ENCODE measurements around the gene ROMO1.
"Not testable (repeated sequence)": the region's sequence is repeated elsewhere in the genome, so short reads cannot be mapped to it uniquely, and the experiment has no call there.

ROMO1 gene

DNA sequence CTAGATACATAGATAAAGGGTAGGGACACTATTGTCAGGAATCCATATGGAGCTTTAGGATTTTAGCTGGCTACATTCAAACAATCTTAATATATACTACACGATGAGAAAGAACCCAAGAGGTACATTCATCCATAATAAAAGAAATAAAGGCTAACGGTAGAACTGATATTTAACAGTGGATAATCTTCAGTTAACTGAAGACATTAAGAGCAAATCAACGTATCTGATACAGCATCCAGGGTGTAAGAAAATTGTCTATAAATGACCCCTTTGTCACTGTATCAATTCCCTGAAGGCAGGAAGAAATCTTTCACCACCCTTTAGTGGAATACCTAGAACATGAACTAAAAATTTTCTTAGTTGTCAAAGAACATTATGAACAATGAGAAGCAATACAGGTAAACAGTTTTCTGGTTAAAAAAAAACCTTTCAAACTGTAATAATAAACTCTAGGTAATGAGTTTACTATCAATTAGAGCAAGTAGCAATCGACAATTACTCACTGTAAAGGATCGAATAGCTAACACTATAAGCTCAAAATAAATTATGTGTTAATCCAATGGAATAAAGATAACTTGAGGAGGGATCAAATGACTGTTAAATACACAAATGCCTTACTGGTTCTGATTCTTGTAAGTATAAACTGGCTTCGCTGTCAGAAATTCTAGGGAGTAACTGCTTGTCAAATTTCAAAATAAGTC lies 11.8 kb downstream of the ROMO1 start:
- DNase-seq (ENCODE audit: low read depth): no peak
- TF ChIP-seq, protein P1, sequence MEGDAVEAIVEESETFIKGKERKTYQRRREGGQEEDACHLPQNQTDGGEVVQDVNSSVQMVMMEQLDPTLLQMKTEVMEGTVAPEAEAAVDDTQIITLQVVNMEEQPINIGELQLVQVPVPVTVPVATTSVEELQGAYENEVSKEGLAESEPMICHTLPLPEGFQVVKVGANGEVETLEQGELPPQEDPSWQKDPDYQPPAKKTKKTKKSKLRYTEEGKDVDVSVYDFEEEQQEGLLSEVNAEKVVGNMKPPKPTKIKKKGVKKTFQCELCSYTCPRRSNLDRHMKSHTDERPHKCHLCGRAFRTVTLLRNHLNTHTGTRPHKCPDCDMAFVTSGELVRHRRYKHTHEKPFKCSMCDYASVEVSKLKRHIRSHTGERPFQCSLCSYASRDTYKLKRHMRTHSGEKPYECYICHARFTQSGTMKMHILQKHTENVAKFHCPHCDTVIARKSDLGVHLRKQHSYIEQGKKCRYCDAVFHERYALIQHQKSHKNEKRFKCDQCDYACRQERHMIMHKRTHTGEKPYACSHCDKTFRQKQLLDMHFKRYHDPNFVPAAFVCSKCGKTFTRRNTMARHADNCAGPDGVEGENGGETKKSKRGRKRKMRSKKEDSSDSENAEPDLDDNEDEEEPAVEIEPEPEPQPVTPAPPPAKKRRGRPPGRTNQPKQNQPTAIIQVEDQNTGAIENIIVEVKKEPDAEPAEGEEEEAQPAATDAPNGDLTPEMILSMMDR (conservative IDR thresholded peaks at IDR 0.05; ENCODE audit: low read depth, low read length): no peak
- no peak overlapping the region for H3K4me3 ChIP-seq (ENCODE audit: low read length)

DNA sequence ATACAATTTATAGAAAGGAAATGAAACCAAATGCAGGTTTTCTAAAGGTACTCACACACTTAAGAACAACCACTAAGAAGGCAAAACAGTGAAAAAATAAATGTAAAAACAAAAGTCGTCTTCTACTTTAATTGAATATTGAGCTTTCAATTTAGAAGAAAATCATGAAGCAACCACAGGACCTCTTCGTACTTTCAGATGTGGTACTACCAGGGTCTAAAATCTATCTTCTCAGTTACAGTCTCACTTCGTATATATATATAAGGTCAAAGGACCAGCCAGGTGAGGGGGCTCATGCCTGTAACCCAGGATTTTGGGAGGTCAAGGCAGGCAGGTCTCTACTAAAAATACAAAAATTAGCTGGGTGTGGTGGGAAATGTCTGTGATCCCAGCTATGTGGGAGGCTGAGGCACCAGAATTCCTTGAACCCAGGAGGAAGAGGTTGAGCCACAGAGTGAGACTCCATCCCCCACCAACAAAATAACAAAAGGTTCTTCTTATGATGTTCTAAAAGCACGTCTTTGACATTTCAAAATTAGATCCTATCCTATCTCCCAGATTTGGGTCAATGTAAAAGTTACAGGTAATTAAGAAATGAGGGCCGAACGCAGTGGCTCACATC lies 12.5 kb downstream of the ROMO1 start:
- DNase-seq (ENCODE audit: low read depth): no peak
- TF ChIP-seq, protein P1 (conservative IDR thresholded peaks at IDR 0.05; ENCODE audit: low read depth, low read length): no peak
- H3K4me3 ChIP-seq (ENCODE audit: low read length): no peak overlapping the region

DNA sequence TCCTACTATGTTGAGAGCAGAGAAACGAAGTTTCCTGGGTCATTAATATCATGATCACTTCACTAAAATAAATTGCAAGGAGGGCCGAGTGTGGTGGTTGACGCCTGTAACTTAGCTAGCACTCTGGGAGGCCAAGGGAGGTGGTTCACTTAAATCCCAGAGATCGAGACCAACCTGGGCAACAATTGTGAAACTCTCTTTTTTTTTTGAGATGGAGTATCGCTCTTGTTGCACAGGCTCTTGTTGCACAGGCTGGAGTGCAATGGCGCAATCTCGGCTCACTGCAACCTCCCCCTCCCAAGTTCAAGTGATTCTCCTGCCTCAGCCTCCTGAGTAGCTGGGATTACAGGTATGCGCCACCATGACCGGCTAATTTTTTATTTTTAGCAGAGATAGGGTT lies 13.9 kb downstream of the ROMO1 start:
- H3K4me3 ChIP-seq (ENCODE audit: low read length); DNase-seq (ENCODE audit: low read depth): not testable (repeated sequence)

DNA sequence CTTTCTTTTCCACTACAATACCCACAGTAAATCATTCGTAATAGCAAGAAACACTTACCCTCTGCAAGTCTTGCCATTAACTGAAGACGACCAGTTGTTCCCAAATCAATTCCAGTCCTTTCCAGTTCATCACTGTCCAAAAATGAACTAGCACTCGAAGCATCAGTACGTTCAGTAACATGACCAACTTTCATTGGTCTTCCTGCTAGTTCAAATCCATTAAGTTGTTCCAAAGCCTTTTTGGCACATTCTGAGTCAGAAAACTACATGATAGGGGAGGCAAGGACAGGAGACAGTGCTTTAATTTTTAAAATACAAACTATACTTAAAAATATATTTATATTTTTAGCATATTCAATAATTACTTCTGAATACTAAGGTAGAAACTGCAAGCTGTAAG lies 14.9 kb downstream of the ROMO1 start:
- TF ChIP-seq, protein P1 (conservative IDR thresholded peaks at IDR 0.05; ENCODE audit: low read depth, low read length): no peak
- no peak overlapping the region for H3K4me3 ChIP-seq (ENCODE audit: low read length)
- DNase-seq (ENCODE audit: low read depth): no peak

DNA sequence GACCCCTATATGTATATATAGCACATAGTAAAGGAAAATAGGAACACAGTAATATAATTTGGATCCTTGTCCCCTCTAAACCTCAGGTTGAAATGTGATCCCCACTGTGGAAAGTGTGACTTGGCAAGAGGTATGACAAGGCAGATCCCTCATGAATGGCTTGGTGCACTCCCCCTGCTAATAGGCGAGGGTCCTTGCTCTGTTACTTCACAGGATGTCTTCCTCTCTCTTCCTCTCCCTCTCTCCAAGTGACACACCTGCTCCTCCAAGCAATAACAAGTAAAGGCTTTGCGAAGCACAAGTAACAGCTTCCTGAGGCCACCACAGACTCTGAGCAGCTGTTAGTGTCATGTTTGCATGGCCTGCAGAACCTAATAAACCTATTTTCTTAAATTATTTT lies 16.4 kb downstream of the ROMO1 start:
- TF ChIP-seq, protein P1 (conservative IDR thresholded peaks at IDR 0.05; ENCODE audit: low read depth, low read length): no peak
- H3K4me3 ChIP-seq (ENCODE audit: low read length): no peak overlapping the region
- no peak for DNase-seq (ENCODE audit: low read depth)

DNA sequence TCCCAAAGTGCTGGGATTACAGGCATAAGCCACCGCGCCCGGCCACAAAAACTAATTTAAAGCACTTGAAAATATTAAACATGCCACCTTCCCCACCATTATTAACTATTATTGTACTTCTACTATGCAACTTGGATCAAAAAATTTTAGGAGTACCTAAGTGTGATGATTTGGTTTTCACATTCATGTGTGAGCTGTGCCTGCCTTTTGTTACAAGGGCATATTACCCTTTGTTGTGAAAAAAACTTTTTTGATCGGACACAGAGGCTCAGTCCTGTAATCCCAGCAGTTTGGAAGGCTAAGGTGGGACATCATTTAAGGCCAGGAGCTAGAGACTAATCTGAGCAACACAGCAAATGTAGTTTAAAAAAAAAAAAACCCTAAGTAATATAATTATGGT lies 17.1 kb downstream of the ROMO1 start:
- no peak for DNase-seq (ENCODE audit: low read depth)
- H3K4me3 ChIP-seq (ENCODE audit: low read length): no peak overlapping the region
- TF ChIP-seq, protein P1 (conservative IDR thresholded peaks at IDR 0.05; ENCODE audit: low read depth, low read length): no peak

DNA sequence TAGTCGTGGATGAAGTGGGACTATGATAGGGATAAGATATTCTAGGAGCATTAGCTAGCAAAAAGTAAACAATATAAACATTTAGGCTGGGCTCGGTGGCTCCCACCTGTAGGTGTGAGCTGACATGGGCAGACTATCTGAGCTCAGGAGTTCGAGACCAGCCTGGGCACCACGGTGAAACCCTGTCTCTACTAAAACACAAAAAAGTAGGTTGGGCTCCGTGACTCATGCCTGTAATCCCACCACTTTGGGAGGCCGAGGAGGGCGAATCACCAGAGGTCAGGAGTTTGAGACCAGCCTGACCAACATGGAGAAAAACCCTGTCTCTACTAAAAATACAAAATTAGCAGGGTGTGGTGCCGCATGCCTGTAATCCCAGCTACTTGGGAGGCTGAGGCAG lies 19.1 kb downstream of the ROMO1 start:
- not testable (repeated sequence) for DNase-seq (ENCODE audit: low read depth); H3K4me3 ChIP-seq (ENCODE audit: low read length)

DNA sequence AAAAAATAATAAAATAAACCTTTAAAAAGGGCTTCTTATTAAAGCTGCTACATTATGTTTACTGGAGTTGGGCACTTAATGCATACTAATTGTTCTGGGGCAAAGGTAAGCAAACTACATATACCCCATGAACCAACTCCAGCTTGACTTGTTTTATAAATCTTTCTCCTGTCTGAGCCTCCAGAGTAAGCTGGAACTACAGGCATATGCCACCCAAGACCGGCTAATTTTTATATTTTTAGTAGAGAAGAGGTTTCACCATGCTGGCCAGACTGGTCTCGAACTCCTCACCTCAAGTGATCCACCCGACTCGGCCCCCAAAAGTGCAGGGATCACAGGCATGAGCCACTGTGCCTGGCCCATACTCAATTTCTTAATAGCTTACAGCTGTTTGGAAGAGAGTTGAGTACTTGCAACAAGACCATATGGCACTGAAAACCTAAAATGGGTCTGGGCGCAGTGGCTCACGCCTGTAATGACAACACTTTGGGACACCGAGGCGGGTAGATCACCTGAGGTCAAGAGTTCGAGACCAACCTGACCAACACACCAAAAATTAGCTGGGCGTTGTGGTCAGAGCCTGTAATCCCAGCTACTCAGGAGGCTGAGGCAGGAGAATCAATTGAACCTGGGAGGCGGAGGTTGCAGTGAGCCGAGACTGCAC lies 19.9 kb downstream of the ROMO1 start:
- H3K4me3 ChIP-seq (ENCODE audit: low read length): no peak overlapping the region
- TF ChIP-seq, protein P1 (conservative IDR thresholded peaks at IDR 0.05; ENCODE audit: low read depth, low read length): no peak
- no peak for DNase-seq (ENCODE audit: low read depth)
